NT2/D1 (cell line): Measurements from ENCODE around the gene DMXL2.
"Not testable (repeated sequence)": the region's sequence is repeated elsewhere in the genome, so short reads cannot be mapped to it uniquely, and the experiment has no call there.

ENCODE experiments used
- SUZ12 ChIP-seq: IDR thresholded peaks from 2 replicates; pipeline ENCODE4 v1.6.1; 2011; ENCODE audit not compliant: insufficient read length, insufficient read depth; ENCODE audit errors: extremely low read depth
- YY1 ChIP-seq: IDR thresholded peaks from 2 replicates; pipeline ENCODE4 v1.6.1; 2011; ENCODE audit not compliant: insufficient read length, insufficient read depth
- ZNF274 ChIP-seq: IDR thresholded peaks from 2 replicates; pipeline ENCODE4 v1.6.1; 2011; ENCODE audit warnings: mild to moderate bottlenecking, low read depth, low read length

- TF ChIP-seq SUZ12, YY1, ZNF274: not testable (repeated sequence)
Observed at GRCh38 chr15:51648101-51648500, 25.5 kb upstream of the DMXL2 start.
